ENCODE measurements around the gene LSAMP.

The LSAMP gene

DNA sequence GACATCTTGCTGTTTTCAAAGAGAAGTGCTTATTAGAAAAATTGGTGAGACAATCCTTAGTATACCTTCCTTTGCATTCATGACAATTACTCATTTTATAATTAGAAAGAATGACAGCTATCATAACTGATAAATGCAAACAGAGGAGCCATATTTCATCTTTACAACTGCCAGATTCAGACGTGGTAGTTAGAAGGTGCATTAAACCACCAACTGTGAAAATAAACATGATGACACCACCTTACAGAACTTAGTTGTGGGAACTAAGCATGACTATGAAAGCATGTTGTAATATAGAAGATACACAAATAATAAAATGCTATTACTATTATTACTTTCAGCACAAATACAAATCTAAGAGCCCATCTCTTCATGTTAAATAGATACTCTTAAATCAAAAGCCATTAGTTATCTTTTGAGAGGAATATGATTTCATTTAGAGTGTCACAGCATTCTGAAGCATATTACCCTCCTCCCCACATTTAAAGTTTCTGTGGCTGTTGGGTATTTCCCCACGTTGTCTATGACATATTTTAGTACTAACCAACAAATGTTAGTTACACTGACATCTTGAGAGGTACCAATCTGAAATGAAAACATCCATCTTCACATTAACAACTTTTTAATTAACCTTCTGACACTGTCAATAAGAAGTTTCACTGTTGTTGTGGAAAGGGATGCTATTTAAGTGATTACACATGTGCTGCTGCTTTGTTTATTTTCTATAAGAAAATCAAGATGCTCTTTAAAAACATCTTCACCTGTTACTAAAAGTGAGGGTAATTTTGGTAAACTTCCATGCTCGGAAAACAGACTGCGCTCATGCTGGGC is 163.8 kb downstream of the LSAMP start:
- no peaks in the 10 kb centered on the region for H3K4me1 ChIP-seq (ENCODE audit: control insufficient read depth in 1 of 2, insufficient read depth in 2 of 2, low read length in 2 of 2)
- H3K14ac ChIP-seq (ENCODE audit: low read length), result no peak overlapping the region
- H3K9ac ChIP-seq (ENCODE audit: low read length), result no peak overlapping the region
- H3K9me3 ChIP-seq (ENCODE audit: insufficient read depth, low read depth, low read length), result no peaks in the 10 kb centered on the region
- H3K27me3 ChIP-seq (ENCODE audit: insufficient read depth, low read length), result no peaks in the 10 kb centered on the region
- no peak overlapping the region for H2BK120ac ChIP-seq (ENCODE audit: insufficient read depth, low read length, poor library complexity)
- no CpG with 5 or more reads among the region's 4 CpGs for WGBS (ENCODE audit: extremely low coverage, insufficient coverage, insufficient read length)
- no peak overlapping the region for H4K12ac ChIP-seq (ENCODE audit: low read depth, low read length)
- no peak overlapping the region for H4K8ac ChIP-seq (ENCODE audit: low read depth, low read length)
- H3K27ac ChIP-seq (ENCODE audit: low read depth, low read length), result no peak overlapping the region
- H4K91ac ChIP-seq (ENCODE audit: low read depth, low read length), result no peak overlapping the region
- no peak overlapping the region for H3K23ac ChIP-seq (ENCODE audit: low read length)
- no peak overlapping the region for H2AFZ ChIP-seq (ENCODE audit: insufficient read depth, low read length, poor library complexity)
- no peak overlapping the region for H2BK5ac ChIP-seq (ENCODE audit: low read depth, low read length, poor library complexity)
- no peak overlapping the region for H3K18ac ChIP-seq (ENCODE audit: low read length)
- no peak overlapping the region for H3K4me2 ChIP-seq (ENCODE audit: low read length)
- no peaks in the 10 kb centered on the region for H3K36me3 ChIP-seq (ENCODE audit: control insufficient read depth in 1 of 2, insufficient read depth in 2 of 2, low read length in 2 of 2)
- no peak overlapping the region for H3K4ac ChIP-seq (ENCODE audit: low read depth, low read length)
- H2AK5ac ChIP-seq (ENCODE audit: low read length), result no peak overlapping the region
- H2BK12ac ChIP-seq (ENCODE audit: low read length), result no peak overlapping the region
- no peak for DNase-seq
- no peak overlapping the region for H3K4me3 ChIP-seq (ENCODE audit: low read depth, low read length)
- no peaks in the 10 kb centered on the region for H3K79me2 ChIP-seq (ENCODE audit: control insufficient read depth, insufficient read depth, low read length, poor library complexity)
- no peaks in the 10 kb centered on the region for H3K79me1 ChIP-seq (ENCODE audit: low read length)

DNA sequence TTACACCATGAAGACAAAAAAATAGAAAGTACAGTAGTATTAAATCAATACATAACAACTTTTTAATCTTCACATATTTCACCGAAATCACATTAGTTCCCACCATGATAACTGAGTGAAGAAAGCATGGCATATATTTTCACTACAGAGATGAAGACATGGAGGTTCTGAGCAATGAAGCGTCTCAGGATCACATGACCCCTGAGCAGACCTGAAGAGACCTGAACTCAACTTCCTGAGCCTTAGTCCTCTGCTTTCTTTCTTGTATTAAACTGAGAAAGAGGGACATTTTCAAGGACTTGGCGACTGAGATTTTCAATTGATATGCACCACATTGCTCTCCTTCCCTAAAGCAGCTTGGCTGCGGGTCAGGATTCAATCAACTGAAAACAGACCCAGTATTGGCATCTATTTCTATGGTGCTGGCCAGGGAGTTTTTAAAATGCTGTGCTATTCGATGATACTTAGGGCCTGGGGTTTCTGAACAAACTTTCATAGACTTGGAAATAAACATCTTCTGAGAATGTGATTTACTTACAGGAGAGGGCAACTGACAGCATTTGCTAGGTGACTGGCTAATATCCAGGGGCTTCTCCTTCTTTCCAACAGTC is 165.1 kb downstream of the LSAMP start:
- H2AK5ac ChIP-seq (ENCODE audit: low read length), result no peak overlapping the region
- H3K9me3 ChIP-seq (ENCODE audit: insufficient read depth, low read depth, low read length), result no peaks in the 10 kb centered on the region
- no peaks in the 10 kb centered on the region for H3K36me3 ChIP-seq (ENCODE audit: control insufficient read depth in 1 of 2, insufficient read depth in 2 of 2, low read length in 2 of 2)
- H3K79me1 ChIP-seq (ENCODE audit: low read length), result no peaks in the 10 kb centered on the region
- no peaks in the 10 kb centered on the region for H3K79me2 ChIP-seq (ENCODE audit: control insufficient read depth, insufficient read depth, low read length, poor library complexity)
- no peak overlapping the region for H3K4me3 ChIP-seq (ENCODE audit: low read depth, low read length)
- H3K18ac ChIP-seq (ENCODE audit: low read length), result no peak overlapping the region
- no peak overlapping the region for H4K91ac ChIP-seq (ENCODE audit: low read depth, low read length)
- H2AFZ ChIP-seq (ENCODE audit: insufficient read depth, low read length, poor library complexity), result no peak overlapping the region
- H2BK5ac ChIP-seq (ENCODE audit: low read depth, low read length, poor library complexity), result no peak overlapping the region
- H4K8ac ChIP-seq (ENCODE audit: low read depth, low read length), result no peak overlapping the region
- H4K12ac ChIP-seq (ENCODE audit: low read depth, low read length), result no peak overlapping the region
- no peak overlapping the region for H3K9ac ChIP-seq (ENCODE audit: low read length)
- H3K14ac ChIP-seq (ENCODE audit: low read length), result no peak overlapping the region
- H2BK120ac ChIP-seq (ENCODE audit: insufficient read depth, low read length, poor library complexity), result no peak overlapping the region
- DNase-seq, result no peak
- H3K4ac ChIP-seq (ENCODE audit: low read depth, low read length), result no peak overlapping the region
- no peak overlapping the region for H3K4me2 ChIP-seq (ENCODE audit: low read length)
- H3K27ac ChIP-seq (ENCODE audit: low read depth, low read length), result no peak overlapping the region
- H3K4me1 ChIP-seq (ENCODE audit: control insufficient read depth in 1 of 2, insufficient read depth in 2 of 2, low read length in 2 of 2), result no peaks in the 10 kb centered on the region
- no CpG with 5 or more reads among the region's 5 CpGs for WGBS (ENCODE audit: extremely low coverage, insufficient coverage, insufficient read length)
- H2BK12ac ChIP-seq (ENCODE audit: low read length), result no peak overlapping the region
- H3K27me3 ChIP-seq (ENCODE audit: insufficient read depth, low read length), result no peaks in the 10 kb centered on the region
- H3K23ac ChIP-seq (ENCODE audit: low read length), result no peak overlapping the region

DNA sequence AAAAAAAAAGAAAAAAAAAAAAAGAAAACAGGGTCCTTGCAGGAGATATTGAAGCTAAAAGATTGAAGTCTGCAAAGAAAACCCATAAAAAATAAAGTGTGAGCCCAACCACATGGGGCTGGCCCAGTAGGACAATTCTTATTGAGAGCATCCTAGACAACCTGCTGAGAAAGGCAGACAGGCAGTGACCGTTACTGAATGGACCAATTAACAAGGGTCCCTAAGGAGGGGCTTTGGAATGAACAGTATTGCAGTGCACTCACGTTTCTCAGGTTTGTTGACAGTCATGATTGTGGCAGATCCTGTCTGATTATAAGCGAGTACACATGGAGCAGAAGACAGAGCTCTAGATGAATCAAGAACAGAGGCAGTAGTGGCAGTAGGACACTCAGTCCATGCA is 168.6 kb downstream of the LSAMP start:
- no peaks in the 10 kb centered on the region for H3K79me1 ChIP-seq (ENCODE audit: low read length)
- H3K23ac ChIP-seq (ENCODE audit: low read length), result no peak overlapping the region

DNA sequence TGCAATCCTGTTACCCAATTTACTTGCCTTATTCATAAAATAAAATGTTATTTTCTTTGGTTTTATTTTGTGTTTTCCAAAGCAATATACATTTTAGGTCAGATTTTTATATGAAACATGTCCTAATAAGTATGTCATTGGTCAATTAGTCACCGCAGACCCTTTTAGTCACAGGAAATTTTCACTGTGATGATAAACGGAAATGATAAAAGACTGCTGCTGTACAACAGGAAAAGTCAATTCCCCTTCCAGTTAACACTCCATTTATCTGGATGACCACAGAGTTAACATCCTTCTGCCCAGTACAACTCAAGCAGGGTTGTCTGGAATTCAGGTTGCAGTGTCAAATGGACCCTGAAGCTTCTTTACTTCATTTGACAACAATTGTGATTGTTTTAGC is 175.2 kb downstream of the LSAMP start:
- Histone ChIP-seq H3K4me1 (ENCODE audit: control insufficient read depth in 1 of 2, insufficient read depth in 2 of 2, low read length in 2 of 2) (no peaks in the 10 kb centered on the region), H3K23ac (ENCODE audit: low read length) (no peak overlapping the region), H3K14ac (ENCODE audit: low read length) (no peak overlapping the region), H2BK120ac (ENCODE audit: insufficient read depth, low read length, poor library complexity) (no peak overlapping the region), H3K4me3 (ENCODE audit: low read depth, low read length) (no peak overlapping the region), H2BK5ac (ENCODE audit: low read depth, low read length, poor library complexity) (no peak overlapping the region), H3K4me2 (ENCODE audit: low read length) (no peak overlapping the region), H4K91ac (ENCODE audit: low read depth, low read length) (no peak overlapping the region), H4K8ac (ENCODE audit: low read depth, low read length) (no peak overlapping the region), H3K4ac (ENCODE audit: low read depth, low read length) (no peak overlapping the region), H2AK5ac (ENCODE audit: low read length) (no peak overlapping the region), H2AFZ (ENCODE audit: insufficient read depth, low read length, poor library complexity) (no peak overlapping the region), H3K79me2 (ENCODE audit: control insufficient read depth, insufficient read depth, low read length, poor library complexity) (no peaks in the 10 kb centered on the region), H3K36me3 (ENCODE audit: control insufficient read depth in 1 of 2, insufficient read depth in 2 of 2, low read length in 2 of 2) (no peaks in the 10 kb centered on the region), H3K27me3 (ENCODE audit: insufficient read depth, low read length) (no peaks in the 10 kb centered on the region), H4K12ac (ENCODE audit: low read depth, low read length) (no peak overlapping the region), H2BK12ac (ENCODE audit: low read length) (no peak overlapping the region), H3K9me3 (ENCODE audit: insufficient read depth, low read depth, low read length) (no peaks in the 10 kb centered on the region), H3K27ac (ENCODE audit: low read depth, low read length) (no peak overlapping the region), H3K18ac (ENCODE audit: low read length) (no peak overlapping the region), H3K79me1 (ENCODE audit: low read length) (no peaks in the 10 kb centered on the region), H3K9ac (ENCODE audit: low read length) (no peak overlapping the region)
- DNase-seq, result no peak
- no CpG with 5 or more reads among the region's 2 CpGs for WGBS (ENCODE audit: extremely low coverage, insufficient coverage, insufficient read length)

More for the DNA sequence above, 168.6 kb downstream of the LSAMP start:
- Histone ChIP-seq H3K18ac (ENCODE audit: low read length) (no peak overlapping the region), H3K9ac (ENCODE audit: low read length) (no peak overlapping the region), H3K79me2 (ENCODE audit: control insufficient read depth, insufficient read depth, low read length, poor library complexity) (no peaks in the 10 kb centered on the region), H2AK5ac (ENCODE audit: low read length) (no peak overlapping the region), H2AFZ (ENCODE audit: insufficient read depth, low read length, poor library complexity) (no peak overlapping the region), H3K27ac (ENCODE audit: low read depth, low read length) (no peak overlapping the region), H3K27me3 (ENCODE audit: insufficient read depth, low read length) (no peaks in the 10 kb centered on the region), H2BK5ac (ENCODE audit: low read depth, low read length, poor library complexity) (no peak overlapping the region), H3K4me1 (ENCODE audit: control insufficient read depth in 1 of 2, insufficient read depth in 2 of 2, low read length in 2 of 2) (no peaks in the 10 kb centered on the region), H3K4me3 (ENCODE audit: low read depth, low read length) (no peak overlapping the region), H3K36me3 (ENCODE audit: control insufficient read depth in 1 of 2, insufficient read depth in 2 of 2, low read length in 2 of 2) (no peaks in the 10 kb centered on the region), H4K8ac (ENCODE audit: low read depth, low read length) (no peak overlapping the region), H3K4ac (ENCODE audit: low read depth, low read length) (no peak overlapping the region), H4K91ac (ENCODE audit: low read depth, low read length) (no peak overlapping the region), H2BK12ac (ENCODE audit: low read length) (no peak overlapping the region), H3K14ac (ENCODE audit: low read length) (no peak overlapping the region), H2BK120ac (ENCODE audit: insufficient read depth, low read length, poor library complexity) (no peak overlapping the region), H4K12ac (ENCODE audit: low read depth, low read length) (no peak overlapping the region), H3K4me2 (ENCODE audit: low read length) (no peak overlapping the region), H3K9me3 (ENCODE audit: insufficient read depth, low read depth, low read length) (no peaks in the 10 kb centered on the region)
- no CpG with 5 or more reads among the region's 3 CpGs for WGBS (ENCODE audit: extremely low coverage, insufficient coverage, insufficient read length)
- no peak for DNase-seq

Data from trophoblast cell (in vitro differentiated cells and primary cell).